HG03066 (cell line): ENCODE measurements around the gene PPP1CA.
A peak's percentile ranks its signal among the peaks of the same experiment; 100 is the strongest.

ENCODE experiments used
- ATAC-seq: cut with Tn5 transposase; IDR thresholded peaks from one replicate; pipeline ENCODE4 v1.9.1; 2021; ENCODE audit warnings: low read depth; ENCODE audit not compliant: unreplicated experiment

Gene PPP1CA

DNA sequence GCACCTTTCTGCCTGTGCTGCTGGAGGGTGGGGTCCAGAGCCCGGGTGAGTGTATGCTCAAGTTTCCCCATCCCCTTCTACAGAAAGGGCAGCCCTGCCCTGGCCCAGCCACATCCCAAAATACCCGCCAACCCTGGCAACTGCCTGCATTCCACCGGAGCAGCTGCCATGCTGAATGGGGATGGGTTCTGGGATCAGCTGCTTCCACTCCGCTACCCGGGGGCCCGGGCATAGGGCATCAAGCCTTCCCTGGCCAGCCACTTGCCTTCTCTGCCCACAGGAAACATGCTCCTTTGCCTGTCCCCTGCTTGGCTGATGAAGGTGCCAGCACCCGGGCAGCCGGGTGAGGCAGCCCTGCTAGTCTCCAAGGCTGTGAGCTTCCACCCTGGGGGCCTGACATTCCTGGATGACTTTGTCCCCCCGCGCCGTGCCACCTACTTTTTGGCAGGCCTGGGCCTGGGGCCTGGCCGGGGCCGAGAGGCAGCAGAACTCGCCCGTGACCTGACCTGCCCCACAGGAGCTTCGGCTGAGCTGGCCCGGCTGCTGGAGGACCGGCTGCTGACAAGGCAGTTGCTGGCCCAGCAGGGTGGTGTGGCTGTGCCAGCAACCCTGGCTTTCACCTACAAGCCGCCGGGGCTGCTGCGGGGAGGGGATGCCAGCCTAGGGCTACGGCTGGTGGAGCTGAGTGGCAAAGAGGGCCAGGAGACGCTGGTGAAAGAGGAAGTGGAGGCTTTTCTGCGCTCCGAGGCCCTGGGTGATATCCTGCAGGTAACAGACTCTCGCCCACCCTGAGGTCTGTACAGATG, 17.0 kb upstream of the PPP1CA start:
- no peak for ATAC-seq

DNA sequence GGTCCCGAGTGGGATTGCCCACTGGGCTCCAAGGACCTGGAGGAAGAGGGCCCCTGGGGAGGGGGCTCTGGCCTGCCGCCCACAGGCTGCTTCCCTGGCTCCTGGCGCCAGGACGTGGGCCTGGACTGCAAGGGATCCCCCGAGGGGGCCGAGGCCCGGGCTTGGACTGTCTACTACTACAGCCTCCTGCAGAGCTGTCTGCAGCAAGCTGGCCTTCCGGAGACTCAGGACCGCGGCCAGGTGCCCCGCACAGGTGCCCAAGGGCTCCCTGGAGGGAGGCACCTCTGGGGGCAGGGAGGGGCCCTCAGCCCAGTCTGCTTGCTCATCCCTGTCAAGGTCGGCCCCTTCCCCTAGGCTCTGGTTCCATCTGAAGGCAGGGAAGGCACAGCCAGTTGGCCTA, 15.8 kb upstream of the PPP1CA start:
- no peak for ATAC-seq

DNA sequence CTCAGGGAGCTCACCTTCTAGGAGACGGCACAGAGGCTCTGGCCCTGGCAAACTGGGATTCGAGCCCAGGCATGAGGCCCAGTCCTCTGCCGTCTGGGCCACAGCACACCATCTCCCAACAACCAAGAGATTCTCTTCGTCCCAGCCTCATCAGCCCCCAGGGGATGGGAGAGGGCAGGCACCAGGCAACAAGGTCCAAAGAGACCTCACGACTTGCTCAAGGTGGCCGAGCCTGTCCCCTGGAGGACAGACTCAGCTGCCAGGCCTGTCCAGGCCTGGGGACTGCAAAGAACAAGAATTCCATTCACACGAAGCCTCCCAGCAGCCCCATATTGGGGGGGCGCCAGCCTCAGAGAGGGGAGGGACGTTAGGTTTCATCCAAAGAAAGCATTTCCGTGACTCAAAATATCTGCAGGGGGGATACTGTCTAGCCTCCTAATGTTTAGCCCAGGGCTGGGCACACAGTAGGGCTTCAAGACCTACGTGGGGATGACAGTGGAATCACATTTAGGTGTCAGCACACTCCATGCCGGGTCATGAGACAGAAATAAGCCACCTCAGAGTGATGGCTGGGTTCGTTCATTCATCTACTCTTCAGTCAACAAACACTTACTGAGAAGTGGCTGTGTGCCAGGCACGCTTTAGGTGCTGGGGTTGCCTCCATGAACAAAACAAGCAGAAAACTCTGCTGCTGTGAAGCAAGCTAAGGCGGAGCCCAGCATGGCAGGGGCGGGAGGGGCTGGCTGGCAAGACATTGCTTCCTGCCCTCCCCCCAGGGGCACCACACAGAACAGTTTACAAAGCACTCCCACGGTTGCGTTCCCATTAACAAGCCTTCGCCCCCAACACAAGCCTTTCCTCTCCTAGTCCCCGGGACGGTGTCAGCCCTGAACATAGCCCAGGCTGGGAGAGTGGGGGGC, 15.0 kb upstream of the PPP1CA start:
- ATAC-seq = no peak

DNA sequence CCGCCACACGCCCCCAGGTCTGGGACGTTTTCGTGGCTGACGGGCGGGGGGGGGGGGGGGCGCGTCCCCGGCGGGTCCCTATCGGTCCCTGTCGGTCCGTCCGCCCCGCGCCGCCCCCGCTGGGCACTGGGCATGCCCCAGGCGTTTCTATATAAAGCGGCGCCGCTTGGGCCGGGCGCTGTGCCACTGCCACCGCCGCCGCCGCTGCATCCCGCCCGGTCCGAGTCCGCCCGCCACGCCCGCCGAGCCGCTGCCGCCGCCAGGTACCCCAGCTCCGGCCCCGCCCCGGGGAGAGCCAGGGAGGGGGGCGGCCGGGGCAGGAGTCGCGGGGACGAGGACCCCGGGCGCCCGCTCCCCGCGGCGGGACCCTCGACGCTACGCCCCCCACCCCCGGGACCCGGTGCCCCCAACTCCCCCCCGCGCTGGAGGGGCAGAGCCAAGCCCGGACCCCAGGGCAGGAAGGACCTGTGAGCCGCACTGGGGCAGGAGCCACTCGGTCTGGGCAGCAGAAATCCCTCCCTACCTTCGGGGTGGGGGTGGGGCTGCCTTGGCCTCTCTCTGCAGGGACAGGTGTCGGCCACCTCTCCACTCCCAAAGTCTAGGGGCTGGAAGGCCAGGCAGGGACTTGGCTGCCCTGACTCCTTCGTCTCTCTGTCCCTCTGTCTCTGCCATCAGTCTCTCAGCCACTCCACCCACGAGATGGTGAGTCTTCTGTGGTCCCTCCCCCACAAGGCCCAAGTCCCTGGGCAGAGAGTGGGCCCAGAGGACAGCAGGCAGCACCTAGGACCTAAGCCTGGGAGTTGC, 14.0 kb upstream of the PPP1CA start, which contains the start of gene CARNS1:
CARNS1 (plus strand) TSS at position 178 of the 804 bp plus-strand sequence; CDS start at position 700, 522 bp downstream.
- no peak for ATAC-seq

DNA sequence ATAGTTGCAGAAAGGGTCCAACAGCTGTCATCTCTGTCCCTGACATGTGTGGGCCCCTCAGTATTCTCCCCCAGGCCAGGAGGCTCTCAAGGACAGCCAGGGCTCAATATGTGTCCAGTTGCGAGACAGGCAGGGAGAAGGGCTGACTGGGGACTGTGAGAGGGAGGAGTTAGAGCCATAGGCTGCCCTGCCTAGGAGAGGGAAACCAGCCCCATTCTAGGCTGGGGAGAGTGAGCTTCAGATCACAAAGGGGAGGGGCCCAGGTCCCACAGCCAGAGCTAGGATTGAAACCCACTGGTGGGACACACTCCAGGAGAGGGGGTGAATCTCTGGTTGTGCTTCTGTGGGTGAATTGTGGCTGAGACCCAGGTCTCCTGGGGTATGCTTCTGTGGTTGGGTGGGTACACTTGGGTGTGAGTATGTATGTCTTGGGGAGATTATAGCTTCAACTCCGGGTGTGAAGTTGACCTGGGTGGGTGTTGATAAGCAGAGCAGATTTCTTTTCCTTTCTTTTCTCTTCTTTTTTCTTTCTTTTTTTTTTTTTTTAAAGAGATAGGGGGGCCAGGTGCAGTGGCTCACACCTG, 11.7 kb upstream of the PPP1CA start:
- no peak for ATAC-seq

DNA sequence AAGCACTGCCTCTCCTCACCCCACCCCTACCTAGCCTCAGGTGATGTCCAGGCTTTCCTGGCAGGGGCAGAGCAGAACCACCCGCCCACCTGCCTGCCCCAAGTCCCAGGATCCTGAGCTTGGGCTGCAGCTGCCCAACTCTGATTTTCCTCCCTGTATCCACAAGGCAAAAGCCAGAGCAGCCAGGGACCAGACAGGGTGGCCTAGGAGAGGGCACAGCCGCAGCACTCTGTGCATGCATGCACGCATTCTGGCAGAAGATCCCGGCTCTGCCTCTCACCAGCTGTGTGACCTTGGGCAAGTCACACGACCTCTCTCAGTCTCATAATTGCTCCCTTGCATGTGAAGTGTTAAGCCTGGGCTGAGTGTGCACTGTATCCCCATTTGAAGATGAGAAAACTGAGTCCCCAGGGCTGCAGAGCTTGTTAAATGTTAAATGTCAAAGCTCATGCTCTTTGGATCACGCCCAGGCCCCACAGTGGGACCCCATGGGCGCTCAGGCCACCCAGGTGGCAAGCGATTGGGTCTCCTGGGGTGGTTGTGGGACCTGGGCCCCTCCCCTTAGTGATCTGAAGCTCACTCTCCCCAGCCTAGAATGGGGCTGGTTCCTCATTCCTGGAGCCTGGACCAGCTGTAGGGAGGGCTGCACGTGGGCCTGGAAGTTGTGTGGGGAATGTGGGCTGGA, 11.0 kb upstream of the PPP1CA start:
- ATAC-seq = no peak

DNA sequence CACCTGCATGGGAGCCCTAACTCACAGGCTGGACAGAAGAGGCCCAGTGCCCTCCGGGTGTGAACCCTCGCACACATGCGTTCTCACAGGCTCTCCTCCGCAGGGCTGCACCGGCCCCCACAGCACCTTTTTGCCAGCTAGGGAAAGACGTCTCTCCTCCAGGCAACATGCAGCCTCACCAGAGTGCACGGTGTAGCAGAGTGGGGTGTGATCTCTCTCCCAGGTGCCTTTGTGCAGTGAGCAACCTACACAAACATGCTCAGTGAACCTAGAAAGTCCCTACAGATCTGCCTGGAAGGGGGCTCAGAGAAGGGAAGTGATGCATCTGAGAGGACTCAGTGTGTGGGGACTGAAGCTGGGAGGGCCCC, 10.1 kb upstream of the PPP1CA start:
- no peak for ATAC-seq

DNA sequence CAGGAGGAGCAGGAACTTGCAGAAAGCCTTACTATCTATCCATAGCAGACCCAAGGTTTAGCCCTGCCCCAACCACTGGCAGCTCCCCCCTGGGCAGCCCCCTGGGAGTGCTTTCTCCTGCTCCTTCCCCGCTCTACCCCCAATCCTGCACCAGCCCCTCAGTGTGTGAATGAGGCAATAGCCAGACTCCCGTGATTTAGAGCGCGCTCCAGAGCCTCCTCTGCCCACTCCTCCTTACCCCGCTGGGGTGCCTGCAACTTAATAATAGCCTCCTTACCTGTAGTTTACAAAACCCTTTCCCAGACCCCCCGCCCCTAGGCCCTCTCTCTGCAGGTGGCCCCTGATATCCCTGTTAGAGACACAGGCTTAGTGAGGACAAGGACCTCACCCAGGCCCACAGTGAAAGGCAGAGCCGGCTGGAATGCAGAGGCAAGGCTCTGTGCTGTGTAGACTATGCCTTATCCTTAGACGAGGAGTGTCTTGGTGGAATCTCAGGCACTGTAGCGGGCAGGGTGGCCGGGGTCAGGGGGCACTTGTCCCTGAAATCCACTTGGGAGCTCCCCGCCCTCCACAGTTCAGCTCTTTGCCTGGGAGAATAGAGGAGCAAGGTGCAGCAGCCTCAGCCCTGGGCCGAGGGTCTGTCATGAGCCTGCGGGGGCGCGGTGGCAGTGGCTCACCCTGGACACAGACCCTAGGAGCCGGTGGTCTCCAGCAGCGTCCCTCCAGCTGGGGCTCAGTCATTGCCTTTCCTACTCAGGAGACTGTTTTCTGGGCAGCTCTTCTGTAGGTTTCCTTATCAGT, 9.5 kb upstream of the PPP1CA start:
- ATAC-seq = no peak

DNA sequence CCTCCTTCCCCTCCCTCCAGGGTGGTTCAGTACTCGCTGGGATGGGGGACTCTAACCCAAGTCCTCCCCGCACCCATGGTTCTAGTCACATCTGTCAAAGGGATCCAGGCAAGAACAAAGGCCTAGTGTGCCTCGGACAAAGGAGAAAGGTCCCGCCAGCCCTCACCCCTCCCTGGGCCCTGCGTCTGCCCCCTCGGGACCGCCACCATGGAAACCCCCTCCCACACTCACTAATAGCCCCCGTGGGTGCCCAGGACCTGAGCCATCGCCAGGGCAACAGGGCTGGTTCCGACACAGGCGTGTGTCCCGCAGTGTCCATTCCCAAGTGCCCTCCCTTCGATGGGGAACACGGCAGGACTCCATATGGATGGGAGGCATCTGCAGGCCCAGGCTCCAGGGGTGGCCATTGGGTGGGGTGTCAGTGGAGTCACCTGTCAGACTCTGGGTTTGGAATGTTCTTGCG, 8.7 kb upstream of the PPP1CA start:
- no peak for ATAC-seq

DNA sequence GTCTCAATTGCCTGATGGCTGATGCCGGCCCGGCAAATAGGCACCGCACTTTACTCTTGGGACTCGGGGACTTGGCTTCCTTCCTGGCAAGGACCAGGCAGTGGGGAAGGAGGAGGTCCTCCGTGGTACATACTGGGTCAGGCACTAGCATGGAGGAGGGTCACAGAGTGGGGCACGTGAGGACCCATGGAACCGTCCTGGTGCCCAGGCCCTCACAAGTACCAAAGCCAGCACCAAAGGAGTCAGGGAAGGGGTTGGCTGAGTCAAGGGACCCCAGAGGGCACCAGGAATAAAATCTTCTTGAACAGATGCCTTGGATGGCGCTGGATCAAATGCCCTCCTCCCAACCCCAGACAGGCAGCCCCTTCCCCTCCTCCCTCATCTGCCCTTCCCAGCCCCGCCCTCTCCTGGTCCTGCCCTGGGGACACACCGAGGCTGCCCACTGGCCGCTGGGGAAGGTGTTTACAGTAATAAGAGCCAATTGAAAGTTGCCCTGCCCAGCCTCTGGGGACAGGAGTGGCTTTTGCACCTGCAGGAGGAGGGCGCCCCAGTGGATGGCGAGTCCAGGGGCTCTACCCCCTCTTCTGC, 8.2 kb upstream of the PPP1CA start:
- no peak for ATAC-seq

DNA sequence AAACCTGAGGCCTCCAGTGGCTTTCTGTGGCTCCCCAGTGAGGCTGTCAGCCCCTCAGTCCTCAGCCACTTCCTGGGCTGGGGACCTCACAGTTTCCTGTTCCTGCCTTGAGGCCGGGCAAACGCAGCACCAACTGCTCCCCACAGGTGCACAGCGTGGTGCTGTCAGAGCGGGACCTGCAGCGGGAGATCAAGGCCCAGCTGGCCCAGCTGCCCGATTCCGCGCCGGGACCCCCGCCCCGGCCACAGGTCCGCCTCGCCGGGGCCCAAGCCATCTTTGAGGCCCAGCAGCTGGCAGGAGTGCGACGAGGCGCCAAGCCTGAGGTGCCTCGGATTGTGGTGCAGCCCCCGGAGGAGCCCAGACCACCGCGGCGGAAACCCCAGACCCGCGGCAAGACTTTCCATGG, 7.6 kb upstream of the PPP1CA start:
- ATAC-seq = peak; percentile 58

DNA sequence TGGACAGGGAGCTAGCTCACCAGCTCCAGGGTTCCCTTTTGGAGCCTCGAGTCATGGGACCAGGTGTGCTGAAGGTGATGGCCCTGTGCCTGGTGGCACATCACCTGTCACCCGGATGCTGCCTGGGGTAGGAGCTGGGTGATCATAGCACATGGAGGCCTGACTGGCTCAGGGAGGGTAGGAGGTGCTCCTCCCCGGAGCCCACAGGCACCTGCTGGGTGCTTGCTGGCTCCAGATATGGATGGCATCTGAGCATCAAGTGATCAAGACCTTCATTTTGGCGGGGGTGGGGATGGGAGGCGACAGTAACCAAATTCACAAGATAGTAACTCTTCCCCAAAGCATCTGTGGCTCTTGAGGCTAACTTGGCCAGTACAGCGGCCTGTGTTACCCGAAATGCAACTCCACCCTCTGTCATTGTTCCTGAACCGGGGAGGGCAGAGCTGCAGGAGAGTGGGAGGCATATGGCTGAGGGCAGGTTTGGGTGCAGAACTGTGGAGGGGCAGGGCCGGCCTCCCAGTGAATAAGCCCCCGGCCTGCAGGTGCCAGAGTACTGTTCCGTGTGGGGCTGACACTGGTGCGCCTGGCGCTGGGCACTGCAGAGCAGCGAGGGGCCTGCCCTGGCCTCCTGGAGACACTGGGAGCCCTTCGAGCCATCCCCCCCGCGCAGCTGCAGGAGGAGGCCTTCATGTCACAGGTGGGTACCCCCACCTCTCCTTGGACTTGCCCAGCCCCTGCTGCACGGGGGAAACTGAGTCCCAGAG, 7.0 kb upstream of the PPP1CA start:
- no peak for ATAC-seq

DNA sequence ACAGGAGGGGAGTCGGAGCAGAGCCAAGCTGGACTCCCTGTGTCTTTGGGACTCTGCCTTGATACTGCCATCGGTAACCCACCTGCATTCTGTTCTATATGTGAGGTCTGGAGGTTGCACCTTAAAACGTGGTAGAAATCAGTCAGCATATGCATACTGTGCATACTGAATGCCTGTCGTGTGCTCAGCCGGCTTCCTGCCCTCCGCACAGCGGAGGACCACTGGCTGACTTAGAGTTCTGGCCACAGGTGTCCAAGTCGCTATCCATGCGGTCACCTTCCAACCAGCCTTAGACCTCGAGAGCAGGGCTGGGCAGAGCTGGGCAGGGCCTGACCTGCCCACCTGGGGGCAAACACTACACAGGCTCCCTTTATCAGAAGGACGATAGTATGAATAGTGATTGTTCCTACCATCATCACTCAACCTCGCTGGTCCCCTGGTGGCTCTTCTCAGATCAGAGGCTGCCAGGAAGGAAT, 6.1 kb upstream of the PPP1CA start:
- ATAC-seq = no peak

DNA sequence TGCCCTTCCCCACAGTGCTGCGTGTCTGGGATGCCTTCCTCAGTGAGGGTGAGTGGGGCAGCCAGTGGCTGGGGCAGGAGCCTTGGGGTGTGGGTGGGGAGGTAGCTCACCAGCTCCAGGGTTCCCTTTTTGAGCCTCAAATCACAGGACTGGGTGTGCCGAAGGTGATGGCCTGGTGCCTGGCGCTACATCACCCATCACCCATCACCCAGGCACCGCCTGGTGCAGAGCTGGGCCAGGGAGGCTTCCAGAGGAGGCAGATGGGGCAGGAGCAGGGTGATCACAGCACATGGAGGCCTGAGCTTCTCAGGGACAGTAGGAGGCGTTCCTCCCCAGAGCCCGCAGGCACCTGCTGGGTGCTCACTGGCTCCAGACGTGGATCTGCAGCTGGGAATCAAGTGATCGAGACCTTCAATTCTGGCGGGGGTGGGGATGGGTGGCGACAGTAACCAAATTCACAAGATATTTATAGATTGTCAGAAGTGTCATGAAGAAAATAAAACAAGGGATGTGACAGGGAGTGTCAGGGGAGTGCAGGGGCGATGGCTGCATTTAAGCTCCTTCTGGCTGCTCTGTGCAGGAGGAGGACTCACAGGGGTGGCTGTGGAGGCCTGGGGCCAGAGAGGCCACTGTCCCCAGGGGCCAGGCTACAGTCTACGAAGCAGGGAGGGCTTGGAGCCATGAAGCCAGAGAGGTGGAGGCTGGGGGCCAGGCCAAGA, 5.5 kb upstream of the PPP1CA start:
- no peak for ATAC-seq

DNA sequence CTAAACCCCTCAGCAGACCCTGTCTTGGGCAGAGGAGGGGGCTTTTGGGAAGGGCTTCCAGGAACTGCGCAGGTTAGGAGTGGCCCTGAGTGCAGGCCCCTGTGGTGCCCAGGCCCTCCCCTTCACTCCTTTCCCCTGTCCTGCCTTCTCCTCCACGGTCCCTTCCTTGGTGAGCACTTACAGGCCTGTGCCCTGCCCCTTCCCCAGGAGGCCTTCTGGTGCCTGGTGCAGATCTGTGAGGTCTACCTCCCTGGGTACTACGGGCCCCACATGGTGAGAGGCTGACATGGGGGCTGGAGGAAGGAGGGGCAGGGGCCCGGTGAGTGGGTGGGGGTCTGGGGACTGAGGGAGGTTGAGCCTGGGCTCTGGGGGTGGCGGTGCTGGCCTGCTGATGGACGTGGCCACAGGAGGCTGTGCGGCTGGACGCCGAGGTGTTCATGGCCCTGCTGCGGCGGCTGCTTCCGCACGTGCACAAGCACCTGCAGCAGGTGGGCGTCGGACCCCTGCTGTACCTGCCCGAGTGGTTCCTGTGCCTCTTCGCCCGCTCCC, 4.8 kb upstream of the PPP1CA start:
- no peak for ATAC-seq

DNA sequence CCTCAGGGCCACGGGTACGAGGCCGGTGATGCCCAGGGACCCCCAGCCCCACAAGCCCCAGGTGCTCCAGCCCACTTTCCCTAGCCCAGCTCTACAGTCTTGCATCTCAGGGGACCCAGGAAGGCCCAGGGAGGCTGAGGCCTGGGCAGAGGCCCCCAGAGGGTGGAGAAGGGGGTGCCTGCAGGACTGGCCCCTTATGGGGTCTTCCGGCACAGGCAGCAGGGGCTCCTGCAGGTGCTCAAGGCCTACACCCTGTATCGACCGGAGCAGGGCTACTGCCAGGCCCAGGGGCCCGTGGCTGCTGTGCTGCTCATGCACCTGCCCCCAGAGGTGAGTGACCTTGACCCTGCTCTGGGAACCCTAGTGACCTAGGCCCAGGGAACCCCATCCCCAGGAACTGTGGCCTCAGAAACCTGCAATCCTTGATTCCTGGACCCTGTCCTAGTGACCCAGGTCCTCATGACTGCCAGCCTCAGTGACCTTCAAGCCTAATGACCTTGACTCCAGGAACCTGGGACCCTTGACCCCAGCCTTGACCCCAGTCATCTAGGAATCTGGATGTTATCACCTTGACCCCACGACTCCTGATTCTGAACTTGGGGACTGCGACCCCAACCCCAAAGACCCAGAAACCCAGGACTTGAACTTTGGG, 4.2 kb upstream of the PPP1CA start:
- ATAC-seq = no peak
